H9 (cell line): ENCODE results near the gene ZFYVE28. TPM values are rescaled to one million over a fixed set of nuclear protein-coding genes. Genes with fewer than 3 reads are reported as not detected.
A peak's percentile ranks its signal among the peaks of the same experiment; 100 is the strongest.

Experiments
- DNase-seq: peaks from one replicate; pipeline ENCODE4 v3.0.0-alpha.2; 2017
- H2AFZ ChIP-seq: one replicate; pipeline ENCODE4 v1.6.1; 2013; ENCODE audit warnings: mild to moderate bottlenecking, low read length, control low read depth, moderate library complexity
- H2AK5ac ChIP-seq: 2 replicates; pipeline ENCODE4 v1.6.1; 2013; ENCODE audit warnings: low read length, control low read depth, mixed read lengths; ENCODE audit not compliant: insufficient read length
- H2BK120ac ChIP-seq: one replicate; pipeline ENCODE4 v1.6.1; 2013; ENCODE audit warnings: low read depth, mild to moderate bottlenecking, low read length, control low read depth, inconsistent platforms; ENCODE audit not compliant: poor library complexity, severe bottlenecking
- H2BK12ac ChIP-seq: 2 replicates; pipeline ENCODE4 v1.6.1; 2013; ENCODE audit warnings: low read length, control low read depth, mixed read lengths, low read depth; ENCODE audit not compliant: insufficient read length
- H2BK15ac ChIP-seq: 2 replicates; pipeline ENCODE4 v1.6.1; 2013; ENCODE audit warnings: low read depth, low read length, control low read depth
- H2BK20ac ChIP-seq: one replicate; pipeline ENCODE4 v1.6.1; 2013; ENCODE audit warnings: low read depth, mild to moderate bottlenecking, low read length, control low read depth, inconsistent platforms; ENCODE audit not compliant: poor library complexity, severe bottlenecking
- H2BK5ac ChIP-seq: 2 replicates; pipeline ENCODE4 v1.6.1; 2013; ENCODE audit warnings: low read length, control low read depth, mixed read lengths; ENCODE audit not compliant: insufficient read length
- H3K14ac ChIP-seq: 2 replicates; pipeline ENCODE4 v1.6.1; 2013; ENCODE audit warnings: low read length, control low read depth; ENCODE audit not compliant: insufficient read depth
- H3K18ac ChIP-seq: 2 replicates; pipeline ENCODE4 v1.6.1; 2013; ENCODE audit warnings: low read depth, mild to moderate bottlenecking, mixed read lengths, low read length, control low read depth; ENCODE audit not compliant: insufficient read length
- H3K23ac ChIP-seq: 2 replicates; pipeline ENCODE4 v1.6.1; 2013; ENCODE audit warnings: low read length, control low read depth, mixed read lengths, low read depth; ENCODE audit not compliant: insufficient read length
- H3K23me2 ChIP-seq: 2 replicates; pipeline ENCODE4 v1.6.1; 2013; ENCODE audit warnings: low read depth, mild to moderate bottlenecking, mixed read lengths, low read length, control low read depth; ENCODE audit not compliant: insufficient read length, poor library complexity, severe bottlenecking
- H3K27ac ChIP-seq: 2 replicates; pipeline ENCODE4 v1.5.1; 2013; ENCODE audit warnings: low read length, control low read depth, mixed read lengths, low read depth; ENCODE audit not compliant: insufficient read length
- H3K27me3 ChIP-seq: 2 replicates; pipeline ENCODE4 v1.6.1; 2013; ENCODE audit warnings: low read length, control low read depth, inconsistent platforms; ENCODE audit not compliant: insufficient read depth
- H3K4ac ChIP-seq: 2 replicates; pipeline ENCODE4 v1.6.1; 2013; ENCODE audit warnings: low read depth, mild to moderate bottlenecking, control low read depth, inconsistent platforms, low read length, moderate library complexity
- H3K4me1 ChIP-seq: 2 replicates; pipeline ENCODE4 v1.6.1; 2013; ENCODE audit warnings: low read length, control low read depth, inconsistent platforms; ENCODE audit not compliant: insufficient read depth
- H3K4me2 ChIP-seq: 2 replicates; pipeline ENCODE4 v1.6.1; 2013; ENCODE audit warnings: low read length, control low read depth, mixed read lengths; ENCODE audit not compliant: insufficient read length, insufficient read depth
- H3K56ac ChIP-seq: 2 replicates; pipeline ENCODE4 v1.6.1; 2013; ENCODE audit warnings: low read depth, mild to moderate bottlenecking, mixed read lengths, low read length, control low read depth; ENCODE audit not compliant: insufficient read length
- H3K79me1 ChIP-seq: 2 replicates; pipeline ENCODE4 v1.6.1; 2013; ENCODE audit warnings: low read depth, mild to moderate bottlenecking, moderate library complexity, low read length, control low read depth, inconsistent platforms; ENCODE audit not compliant: insufficient read depth, poor library complexity, severe bottlenecking
- H3K79me2 ChIP-seq: 2 replicates; pipeline ENCODE4 v1.6.1; 2013; ENCODE audit warnings: low read length, control low read depth, inconsistent platforms; ENCODE audit not compliant: insufficient read depth
- H3K9ac ChIP-seq: 2 replicates; pipeline ENCODE4 v1.6.1; 2013; ENCODE audit warnings: low read length, control low read depth, mixed read lengths; ENCODE audit not compliant: insufficient read length; ENCODE audit errors: extremely low read depth
- H3K9me3 ChIP-seq: one replicate; pipeline ENCODE4 v1.6.1; 2013; ENCODE audit warnings: low read depth, low read length, inconsistent platforms; ENCODE audit not compliant: control insufficient read depth
- H3T11ph ChIP-seq: one replicate; pipeline ENCODE4 v1.6.1; 2013; ENCODE audit warnings: mild to moderate bottlenecking, low read length, control low read depth, inconsistent platforms
- H4K20me1 ChIP-seq: one replicate; pipeline ENCODE4 v1.6.1; 2013; ENCODE audit not compliant: control insufficient read depth, insufficient read length, insufficient read depth
- H4K5ac ChIP-seq: 2 replicates; pipeline ENCODE4 v1.6.1; 2013; ENCODE audit warnings: low read depth, mild to moderate bottlenecking, mixed read lengths, low read length, control low read depth; ENCODE audit not compliant: insufficient read length
- H4K8ac ChIP-seq: replicated peaks from 2 replicates; pipeline ENCODE4 v1.6.1; 2013; ENCODE audit warnings: low read length, control low read depth, mixed read lengths, low read depth; ENCODE audit not compliant: insufficient read length
- H4K91ac ChIP-seq: 2 replicates; pipeline ENCODE4 v1.6.1; 2013; ENCODE audit warnings: low read depth, mild to moderate bottlenecking, moderate library complexity, mixed read lengths, low read length, control low read depth; ENCODE audit not compliant: insufficient read length
- H3K27ac Mint-ChIP-seq, 3 experiments: 2 replicates in 2 of 3; 3 replicates in 1 of 3; pipeline ENCODE4 v1.8.0; 2020 to 2021; ENCODE audit warnings: mixed read lengths in 3 of 3, mild to moderate bottlenecking in 1 of 3, moderate library complexity in 1 of 3
- H3K27me3 Mint-ChIP-seq: 2 replicates; pipeline ENCODE4 v1.8.0; 2021; ENCODE audit warnings: low read depth, mild to moderate bottlenecking, moderate library complexity, mixed read lengths
- H3K36me3 Mint-ChIP-seq, 3 experiments: 2 replicates in 2 of 3; 3 replicates in 1 of 3; pipeline ENCODE4 v1.8.0; 2020 to 2021; ENCODE audit warnings: low read depth in 3 of 3, mixed read lengths in 3 of 3; ENCODE audit not compliant: insufficient read depth in 1 of 3
- H3K4me1 Mint-ChIP-seq, 2 experiments: 2 replicates each; pipeline ENCODE4 v1.8.0; 2020; ENCODE audit warnings: mixed read lengths in 2 of 2
- H3K4me3 Mint-ChIP-seq, 2 experiments: 2 replicates in 1 of 2; 3 replicates in 1 of 2; pipeline ENCODE4 v1.8.0; 2020 to 2021; ENCODE audit warnings: mild to moderate bottlenecking in 2 of 2, mixed read lengths in 2 of 2, moderate library complexity in 1 of 2
- H3K9me3 Mint-ChIP-seq, 2 experiments: 2 replicates in 1 of 2; 3 replicates in 1 of 2; pipeline ENCODE4 v1.8.0; 2020; ENCODE audit warnings: mild to moderate bottlenecking in 2 of 2, mixed read lengths in 2 of 2, moderate library complexity in 1 of 2
- WGBS: extraction: QIAGEN DNeasy Blood & Tissue Kit; methylation state at CpG from one replicate; pipeline ENCODE4 v1.1.7; 2013; ENCODE audit warnings: missing lambda C conversion rate, low lambda C conversion rate, mixed read lengths; ENCODE audit not compliant: insufficient read length; ENCODE audit errors: extremely low coverage; 5-methylcytosine and 5-hydroxymethylcytosine counted together
- total RNA-seq: library from RNA; stranded (reverse); gene quantifications from 2 replicates; pipeline ENCODE4 v1.2.1, GENCODE V29; 2021
- TF ChIP-seq, protein P1 (sequence below): fragments of 200-600 bp; sonication (generic); conservative IDR thresholded peaks from 3 replicates; pipeline ENCODE4 v1.8.0; 2021; ENCODE audit warnings: antibody characterized with exemption, mild to moderate bottlenecking

Gene ZFYVE28
- total RNA-seq, 1 experiment from 2014 or later: 0.98 TPM

DNA sequence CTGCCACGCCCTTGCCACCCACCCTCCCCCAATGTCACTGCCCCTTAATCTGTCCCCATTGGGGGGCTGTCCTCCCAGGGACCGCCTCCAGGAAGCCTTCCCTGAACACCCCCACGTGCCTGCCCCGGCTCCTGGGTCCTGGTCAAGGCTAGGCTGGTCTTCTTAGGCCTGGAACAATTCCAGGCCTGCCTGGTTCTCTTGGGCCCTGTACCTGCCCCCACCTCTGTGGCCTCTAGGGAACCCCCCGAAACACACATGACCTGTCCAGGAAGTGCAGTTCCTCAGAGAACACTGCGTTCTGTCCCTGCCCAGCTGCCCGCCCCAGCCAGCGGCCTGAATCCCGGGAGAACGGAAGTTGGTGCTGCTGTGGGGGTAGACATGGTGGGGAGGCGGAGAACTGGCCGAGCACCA lies 161.7 kb downstream of the ZFYVE28 start:
- Mint-ChIP-seq H3K36me3 (peaks cover 5 to 18% (median 12%) of the 10 kb centered on the region in 3 experiments; a peak in 4 of 7 replicates), H3K9me3 (no peaks in the 10 kb centered on the region), H3K27ac (peak overlapping the region in 2 of 3 experiments; percentile 19 to 61; a peak in 3 of 7 replicates), H3K27me3 (no peaks in the 10 kb centered on the region), H3K4me3 (no peak overlapping the region), H3K4me1 (no peaks in the 10 kb centered on the region)
- H2AFZ ChIP-seq: no peak overlapping the region
- no peaks in the 10 kb centered on the region for H3K9me3 ChIP-seq
- H3K79me2 ChIP-seq: no peaks in the 10 kb centered on the region
- H3K23ac ChIP-seq: no peak overlapping the region
- no peak overlapping the region for H3K18ac ChIP-seq
- H3K56ac ChIP-seq: no peak overlapping the region
- TF ChIP-seq, protein P1, sequence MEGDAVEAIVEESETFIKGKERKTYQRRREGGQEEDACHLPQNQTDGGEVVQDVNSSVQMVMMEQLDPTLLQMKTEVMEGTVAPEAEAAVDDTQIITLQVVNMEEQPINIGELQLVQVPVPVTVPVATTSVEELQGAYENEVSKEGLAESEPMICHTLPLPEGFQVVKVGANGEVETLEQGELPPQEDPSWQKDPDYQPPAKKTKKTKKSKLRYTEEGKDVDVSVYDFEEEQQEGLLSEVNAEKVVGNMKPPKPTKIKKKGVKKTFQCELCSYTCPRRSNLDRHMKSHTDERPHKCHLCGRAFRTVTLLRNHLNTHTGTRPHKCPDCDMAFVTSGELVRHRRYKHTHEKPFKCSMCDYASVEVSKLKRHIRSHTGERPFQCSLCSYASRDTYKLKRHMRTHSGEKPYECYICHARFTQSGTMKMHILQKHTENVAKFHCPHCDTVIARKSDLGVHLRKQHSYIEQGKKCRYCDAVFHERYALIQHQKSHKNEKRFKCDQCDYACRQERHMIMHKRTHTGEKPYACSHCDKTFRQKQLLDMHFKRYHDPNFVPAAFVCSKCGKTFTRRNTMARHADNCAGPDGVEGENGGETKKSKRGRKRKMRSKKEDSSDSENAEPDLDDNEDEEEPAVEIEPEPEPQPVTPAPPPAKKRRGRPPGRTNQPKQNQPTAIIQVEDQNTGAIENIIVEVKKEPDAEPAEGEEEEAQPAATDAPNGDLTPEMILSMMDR: no peak
- WGBS: no CpG with 5 or more reads among the region's 12 CpGs
- no peaks in the 10 kb centered on the region for H3K79me1 ChIP-seq
- H3K14ac ChIP-seq: no peak overlapping the region
- no peak overlapping the region for H3K4ac ChIP-seq
- no peak overlapping the region for H2BK12ac ChIP-seq
- H3K4me2 ChIP-seq: no peak overlapping the region
- H2AK5ac ChIP-seq: no peak overlapping the region
- H4K91ac ChIP-seq: no peak overlapping the region
- no peak overlapping the region for H4K8ac ChIP-seq
- H3K9ac ChIP-seq: no peak overlapping the region
- peaks cover 2% of the 10 kb centered on the region for H4K20me1 ChIP-seq
- H3K27me3 ChIP-seq: no peaks in the 10 kb centered on the region
- no peaks in the 10 kb centered on the region for H3K4me1 ChIP-seq
- no peak overlapping the region for H3T11ph ChIP-seq
- no peak overlapping the region for H2BK120ac ChIP-seq
- H4K5ac ChIP-seq: no peak overlapping the region
- H2BK15ac ChIP-seq: no peak overlapping the region
- H2BK5ac ChIP-seq: no peak overlapping the region
- H3K23me2 ChIP-seq: peaks cover 9% of the 10 kb centered on the region
- no peak for DNase-seq
- H2BK20ac ChIP-seq: no peak overlapping the region
- H3K27ac ChIP-seq: no peak overlapping the region
